GM13976 (cell line): ENCODE measurements around the gene RBM47.

ENCODE experiments used
- DNase-seq: peaks from one replicate; pipeline ENCODE4 v3.0.0; 2012; ENCODE audit warnings: low spot score
- CTCF ChIP-seq: IDR thresholded peaks from 2 replicates; pipeline ENCODE4 v1.5.1; 2012; ENCODE audit warnings: borderline replicate concordance, mild to moderate bottlenecking; ENCODE audit not compliant: insufficient read depth; ENCODE audit errors: extremely low read depth, missing control alignments, control extremely low read depth
- in situ Hi-C: fragments of 300-500 bp; cut with MboI; formaldehyde crosslinking; loops from one replicate; pipeline ENCODE4 v1.12.0; 2022; ENCODE audit warnings: low sequenced_read_pairs, mixed read lengths, inconsistent platforms; ENCODE audit not compliant: unreplicated experiment

RBM47 gene

DNA sequence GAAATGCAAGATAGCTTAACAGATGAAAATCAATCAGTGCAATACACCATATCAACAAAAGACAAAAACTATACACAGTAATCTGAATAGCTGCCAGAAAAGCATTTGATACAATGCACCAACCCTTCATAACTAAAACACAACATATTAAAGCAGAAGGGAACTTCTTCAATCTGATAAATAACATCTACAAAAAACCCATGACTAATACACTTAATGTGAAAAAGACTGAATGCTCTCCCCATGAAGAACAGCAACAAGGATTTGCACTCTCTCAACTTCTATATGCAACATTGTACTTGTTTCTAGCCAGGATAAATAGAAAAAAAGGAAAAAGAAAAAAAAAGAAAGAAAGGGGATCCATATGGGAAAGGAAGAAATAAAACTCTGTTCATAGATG is 139.7 kb downstream of the RBM47 start:
- in situ Hi-C loops = no loop called here
- no peak for DNase-seq
- no peak for TF ChIP-seq CTCF

GRCh38 chr4:40486534-40486933 is 143.1 kb downstream of the RBM47 start:
- in situ Hi-C loops = no loop called here
- no peak for DNase-seq
- no peak for TF ChIP-seq CTCF

- no peak for DNase-seq
- in situ Hi-C loops = no loop called here
These were observed 145.1 kb downstream of the RBM47 start for GRCh38 chr4:40484346-40485090.

GRCh38 chr4:40482985-40483647 is 146.5 kb downstream of the RBM47 start:
- no peak for TF ChIP-seq CTCF
- in situ Hi-C loops = no loop called here
- DNase-seq = no peak

More at GRCh38 chr4:40484346-40485090, 145.1 kb downstream of the RBM47 start:
- no peak for TF ChIP-seq CTCF

DNA sequence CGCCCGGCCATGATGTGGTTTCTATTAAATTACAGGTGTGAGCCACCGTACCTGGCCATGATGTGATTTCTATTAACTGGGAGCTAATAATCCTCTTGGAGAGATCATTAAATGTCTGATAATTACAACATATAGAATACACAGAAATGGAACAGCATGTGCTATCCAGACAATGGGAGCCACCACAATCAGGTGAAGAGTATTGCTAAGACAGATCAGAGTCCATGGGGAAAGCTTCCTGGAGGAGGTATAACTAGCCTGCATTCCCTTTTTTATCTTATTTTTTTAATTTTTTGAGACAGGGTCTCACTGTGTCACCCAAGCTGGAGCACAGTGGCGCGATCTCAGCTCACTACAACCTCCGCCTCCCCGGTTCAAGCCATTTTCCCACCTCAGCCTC is 147.7 kb downstream of the RBM47 start:
- in situ Hi-C loops = no loop called here
- no peak for DNase-seq
- no peak for TF ChIP-seq CTCF

DNA sequence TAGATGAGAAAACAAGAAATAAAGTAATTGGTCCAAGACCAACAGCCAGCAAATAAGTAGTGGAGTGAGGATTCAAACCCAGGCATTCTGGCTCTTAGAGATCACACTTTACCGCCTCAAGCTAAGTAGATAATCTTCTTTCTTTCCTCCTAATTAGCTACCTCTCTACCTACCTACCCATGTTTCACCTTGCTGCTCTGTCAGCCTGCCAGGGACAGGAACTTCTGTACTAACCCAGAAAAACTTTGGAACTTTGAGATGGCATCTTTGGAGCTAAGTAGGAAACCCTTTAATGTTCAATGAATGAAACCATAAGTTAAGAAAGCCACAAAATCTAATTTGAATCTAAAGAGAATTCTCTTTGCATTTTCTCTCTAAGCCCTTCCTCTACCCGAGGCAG is 149.4 kb downstream of the RBM47 start:
- no peak for TF ChIP-seq CTCF
- no peak for DNase-seq
- in situ Hi-C loops = no loop called here
